ENCODE results near the gene PDP2. TPM values are rescaled to one million over a fixed set of nuclear protein-coding genes. Genes with fewer than 3 reads are reported as not detected.

The PDP2 gene
- total and polyA plus RNA-seq, 9 of the 15 experiments (the other 6 are each of a cell fraction or from before 2014, with no cell fraction given): 2.5 to 24.3 (median 7.2) TPM

GRCh38 chr16:66878067-66878466 lies 2.2 kb upstream of the PDP2 start:
- H4K20me1 ChIP-seq (replicated peaks; ENCODE audit: control insufficient read depth, insufficient read depth, low read length): no peaks in the 10 kb centered on the region; the same call in 1 of the 2 replicates
- H3K9me1 ChIP-seq (ENCODE audit: control insufficient read depth, insufficient read depth, low read length): no peaks in the 10 kb centered on the region
- no peaks in the 10 kb centered on the region for H3K27me3 ChIP-seq (ENCODE audit: control insufficient read depth in 2 of 2, insufficient read depth in 2 of 2, low read length in 2 of 2)
- 46% methylated on average over 5 of the region's 5 CpGs for WGBS (ENCODE audit: insufficient coverage, low coverage, missing lambda C conversion rate)
- H3K9me3 ChIP-seq (replicated peaks; ENCODE audit: control insufficient read depth, insufficient read depth, low read depth, low read length): no peaks in the 10 kb centered on the region
- no peak overlapping the region for H3K4me2 ChIP-seq (ENCODE audit: insufficient read depth, low read length)
- no peak for FAIRE-seq
- ATAC-seq: no peak
- peaks cover 5% of the 10 kb centered on the region; the same call in 1 of the 3 replicates for H3K36me3 ChIP-seq (ENCODE audit: control insufficient read depth, insufficient read depth, low read length)
- intact Hi-C loops (cut with micrococcal nuclease) (no loop called here), in situ Hi-C loops (cut with MboI) (no loop called here)
- no peak overlapping the region for H3K9ac ChIP-seq (ENCODE audit: insufficient read depth in 1 of 2, low read depth in 2 of 2, low read length in 2 of 2)
- DNase-seq (ENCODE audit: extremely low read depth in 1 of 4, low spot score in 3 of 4): no peak
- peak overlapping the region; percentile 27 for H2AFZ ChIP-seq (ENCODE audit: low read depth, low read length)
- ChIA-PET POLR2A (no interaction called here), CTCF (ENCODE audit: low intra/inter-chr PET ratio) (no interaction called here)
- H3K4me3 ChIP-seq: no peak overlapping the region
- peaks cover 24 to 42% of the 10 kb centered on the region in 2 experiments for H3K4me1 ChIP-seq (replicated peaks in 1 of 2; ENCODE audit: control insufficient read depth in 2 of 2, insufficient read depth in 2 of 2, low read length in 2 of 2)
- H3K79me2 ChIP-seq (ENCODE audit: control insufficient read depth, insufficient read depth, low read length): peaks cover 20% of the 10 kb centered on the region
- peak overlapping the region; percentile 24; the same call in 1 of the 3 replicates for H3K27ac ChIP-seq (ENCODE audit: extremely low read depth, low read depth, low read length)
- BruUV-seq (replicated peaks): no TSS peak
- no peak for TF ChIP-seq TCFL5 (CRISPR knock-in tag; conservative IDR thresholded peaks at IDR 0.05)
- peak; percentile 63 for TF ChIP-seq ATF3 (IDR thresholded peaks at IDR 0.05)
- TF ChIP-seq ATF3 (CRISPR knock-in tag; conservative IDR thresholded peaks at IDR 0.05): no peak
- no peak for TF ChIP-seq TFE3 (CRISPR knock-in tag; IDR thresholded peaks at IDR 0.05)
- TF ChIP-seq USF2 (CRISPR knock-in tag; IDR thresholded peaks at IDR 0.05): no peak
- TF ChIP-seq EP400 (IDR thresholded peaks at IDR 0.05): 0 out of 2 replicates have a peak, but pooled peaks have one; percentile 12
- no peak; the same call in 1 of the 2 replicates for TF ChIP-seq CEBPG (CRISPR knock-in tag; IDR thresholded peaks at IDR 0.05)
- TF ChIP-seq CEBPG (tag; conservative IDR thresholded peaks at IDR 0.05 in 1 of 2, IDR thresholded peaks at IDR 0.05 in 1 of 2): peak in 1 of 2 experiments; percentile 69; a peak in 2 of 4 replicates
- no peak for TF ChIP-seq CREB5 (CRISPR knock-in tag; IDR thresholded peaks at IDR 0.05)
- TF ChIP-seq ATF7 (IDR thresholded peaks at IDR 0.05): peak; percentile 62; the same call in 1 of the 2 replicates
- no peak for TF ChIP-seq JUND (IDR thresholded peaks at IDR 0.05; ENCODE audit: borderline replicate concordance, low read depth, low read length)
- TF ChIP-seq JUND (tag; IDR thresholded peaks at IDR 0.05; ENCODE audit: borderline replicate concordance, low read depth, low read length): peak; percentile 38; the same call in 1 of the 3 replicates

Data from K562 (cell line).